HG03039 (cell line): Measurements from ENCODE around the gene DHCR7.

ENCODE experiments used
- ATAC-seq: cut with Tn5 transposase; IDR thresholded peaks from one replicate; pipeline ENCODE4 v1.9.1; 2021; ENCODE audit warnings: mild to moderate bottlenecking, moderate library complexity; ENCODE audit not compliant: unreplicated experiment

The DHCR7 gene

DNA sequence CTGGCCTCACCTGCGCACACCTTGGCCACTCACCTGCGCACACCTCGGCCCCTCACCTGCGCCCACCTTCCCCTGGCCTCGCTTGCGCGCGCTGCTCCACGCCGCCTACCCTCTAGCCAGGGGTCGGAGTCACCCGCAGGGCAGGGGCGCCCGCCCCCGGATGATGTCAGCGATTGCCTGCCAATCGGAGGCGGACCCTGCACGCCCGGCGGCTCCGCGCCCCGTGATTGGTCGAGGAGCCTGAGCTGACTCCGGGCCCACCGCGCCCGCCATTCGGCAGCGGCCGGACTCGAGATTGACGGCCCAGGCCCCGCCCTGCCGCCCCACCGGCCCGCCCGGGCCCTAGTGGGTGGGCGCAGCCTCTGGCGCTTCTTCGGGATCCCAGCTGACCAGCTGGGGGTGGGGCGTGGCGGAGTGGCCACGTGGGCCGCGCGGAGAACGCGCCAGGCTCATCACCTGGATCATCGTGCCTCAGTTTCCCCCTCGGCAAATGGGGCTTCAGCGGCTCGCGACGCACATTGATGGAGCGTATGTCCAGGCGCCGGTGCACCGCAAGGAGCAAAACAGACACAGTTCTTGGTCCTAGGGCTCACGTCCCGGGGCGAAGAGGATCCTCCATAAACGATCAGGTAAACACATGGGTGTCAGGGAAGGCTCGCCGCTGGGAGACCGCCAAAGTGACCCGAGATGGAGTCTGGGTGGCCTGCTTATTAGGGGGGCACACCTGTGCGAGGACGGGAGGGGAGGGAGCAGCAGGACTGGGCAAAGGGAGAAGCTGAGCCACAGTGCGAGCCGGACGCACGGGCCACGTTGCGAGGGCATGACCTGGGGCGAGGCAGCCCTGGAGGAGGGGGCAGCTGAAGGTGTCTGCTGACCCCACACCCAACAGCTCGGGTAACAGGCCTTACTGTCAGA, at the start of gene DHCR7:
Gene DHCR7 (minus strand): TSS at position 137 of the 915 bp plus-strand sequence. CDS start 3,441 bp downstream, outside the sequence.
- ATAC-seq: peak; percentile 76

DNA sequence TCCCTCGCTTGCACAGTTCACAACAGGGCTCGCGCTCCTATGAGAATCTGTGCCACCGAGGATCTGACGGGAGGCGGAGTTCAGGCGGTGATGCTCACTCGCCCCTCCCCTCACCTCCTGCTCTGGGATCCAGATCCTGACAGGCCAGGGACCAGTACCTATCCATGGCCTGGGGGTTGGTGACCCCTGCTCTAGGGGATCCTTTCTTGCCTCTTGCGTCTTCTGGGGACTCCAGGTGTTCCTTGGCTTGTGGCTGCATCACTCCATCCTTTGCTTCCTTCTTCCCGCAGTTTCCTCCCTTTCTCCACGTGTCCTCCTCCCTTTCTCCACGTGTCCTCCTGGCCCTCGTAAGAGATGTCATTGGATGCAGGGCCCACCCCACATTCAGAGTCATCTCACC, 48.2 kb upstream of the DHCR7 start:
- no peak for ATAC-seq

DNA sequence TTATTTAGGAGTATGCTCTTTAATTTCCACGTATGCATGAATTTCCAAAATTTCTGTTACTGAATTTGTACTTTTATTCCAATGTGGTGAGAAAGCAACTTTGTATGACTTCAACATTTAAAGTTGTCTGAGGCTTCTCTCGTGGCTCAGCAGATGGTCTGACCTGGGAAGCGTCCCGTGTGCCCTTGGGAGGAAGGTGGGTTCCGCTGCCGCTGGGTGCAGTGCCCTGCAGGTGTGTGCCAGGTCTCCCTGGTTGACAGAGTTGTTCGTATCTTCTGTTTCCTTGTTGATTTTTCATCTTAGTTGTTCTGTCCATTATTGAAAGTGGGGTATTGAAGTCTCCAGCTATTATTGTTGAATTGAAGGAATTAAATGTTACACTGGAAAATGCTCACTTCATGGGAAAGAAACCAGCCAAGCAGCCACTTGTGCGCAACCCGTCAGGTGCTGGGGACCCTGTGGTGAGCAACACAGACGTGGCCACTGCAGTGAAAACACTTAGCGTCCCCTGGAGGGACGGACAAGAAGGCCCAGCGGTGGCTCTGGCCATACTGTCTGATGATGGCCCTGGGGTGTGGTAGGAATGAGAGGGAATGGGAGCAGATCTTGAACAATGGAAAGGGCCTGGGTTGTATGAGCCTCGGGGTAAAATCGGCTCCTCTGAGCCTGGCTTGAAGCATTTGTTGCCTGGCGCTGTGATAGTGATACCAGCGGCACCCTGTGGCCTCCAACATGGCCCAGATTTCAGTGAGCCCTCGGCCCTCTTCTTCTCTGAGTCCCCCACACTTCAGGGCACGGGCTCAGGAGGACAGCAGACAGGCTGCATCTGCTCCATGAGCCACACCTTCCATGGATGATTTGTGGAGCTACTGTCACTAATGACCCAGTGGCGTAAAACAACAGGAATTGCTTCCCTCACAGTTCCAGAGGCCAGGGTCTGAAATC, 47.4 kb upstream of the DHCR7 start:
- no peak for ATAC-seq

DNA sequence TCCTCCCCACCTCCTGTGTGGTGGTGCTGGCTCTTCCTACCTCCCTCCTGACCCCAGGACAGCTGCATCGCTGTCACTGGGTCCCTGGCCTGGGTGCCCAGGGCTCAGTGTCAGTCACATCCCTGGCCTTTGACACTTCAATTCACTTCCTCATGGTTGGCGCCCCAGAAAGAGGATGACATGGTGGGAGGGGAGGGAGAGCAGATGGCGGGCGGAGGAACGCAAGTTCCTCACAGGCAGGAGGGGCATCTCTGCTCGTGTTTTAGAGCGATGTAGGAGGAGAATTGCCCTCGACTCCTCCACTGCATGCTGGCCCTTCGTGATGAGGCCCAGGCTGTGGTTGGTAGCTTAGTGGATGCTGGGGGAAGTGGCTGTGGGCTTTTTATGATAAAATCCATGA, 43.7 kb upstream of the DHCR7 start:
- no peak for ATAC-seq

DNA sequence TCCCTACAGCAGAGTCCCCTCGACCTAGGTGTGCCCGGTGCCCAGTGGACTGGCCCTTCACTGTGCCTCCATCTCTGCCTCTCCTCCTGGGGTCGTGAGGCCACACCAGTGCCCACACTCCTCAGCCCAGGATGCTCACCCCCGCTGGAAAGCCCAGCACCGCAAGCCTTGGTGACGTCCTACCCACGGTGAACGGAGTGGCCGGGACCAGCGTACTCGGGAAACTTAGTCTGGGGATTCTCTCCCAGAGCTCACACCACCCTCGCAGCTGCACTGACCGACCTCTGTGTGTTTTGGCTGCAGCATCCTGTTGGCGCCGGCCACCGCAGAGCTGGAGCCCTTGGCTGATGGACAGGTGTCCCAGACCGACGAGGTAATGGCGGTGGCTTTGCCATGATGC, 43.3 kb upstream of the DHCR7 start:
- no peak for ATAC-seq

- ATAC-seq: no peak
Observed at GRCh38 chr11:71490731-71491390, 42.7 kb upstream of the DHCR7 start.

- ATAC-seq: no peak
Observed at GRCh38 chr11:71490044-71490730, 42.0 kb upstream of the DHCR7 start.

- ATAC-seq: no peak
Observed at GRCh38 chr11:71489311-71490043, 41.3 kb upstream of the DHCR7 start.

DNA sequence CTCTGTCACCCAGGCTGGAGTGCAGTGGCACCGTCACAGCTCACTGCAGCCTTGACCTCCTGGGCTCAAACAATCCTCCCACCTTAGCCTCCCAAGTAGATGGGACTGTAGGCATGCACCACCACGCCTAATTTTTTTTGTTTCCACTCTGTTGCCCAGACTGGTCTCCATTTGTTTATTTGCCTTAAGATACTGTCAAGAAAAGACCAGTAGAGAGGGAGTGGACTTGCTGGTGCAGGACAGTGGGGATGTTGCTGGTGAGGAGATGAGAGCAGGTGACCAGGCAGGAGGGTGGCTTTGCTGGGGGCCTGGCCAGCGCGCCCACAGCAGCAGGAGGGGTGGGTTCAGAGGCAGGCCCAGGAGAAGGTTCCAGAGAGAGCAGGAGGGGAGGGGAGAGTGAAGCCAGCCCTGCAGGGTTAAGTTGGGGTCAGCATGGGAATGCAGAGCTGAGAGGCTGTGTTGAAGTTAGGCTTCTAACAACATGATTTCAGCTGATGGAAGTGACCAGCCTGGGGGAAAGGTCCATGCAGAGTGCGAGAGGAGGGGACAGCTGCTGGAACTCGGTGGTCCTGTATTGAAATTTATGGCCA, 40.6 kb upstream of the DHCR7 start:
- no peak for ATAC-seq

GRCh38 chr11:71486320-71486719, 38.1 kb upstream of the DHCR7 start:
- no peak for ATAC-seq

DNA sequence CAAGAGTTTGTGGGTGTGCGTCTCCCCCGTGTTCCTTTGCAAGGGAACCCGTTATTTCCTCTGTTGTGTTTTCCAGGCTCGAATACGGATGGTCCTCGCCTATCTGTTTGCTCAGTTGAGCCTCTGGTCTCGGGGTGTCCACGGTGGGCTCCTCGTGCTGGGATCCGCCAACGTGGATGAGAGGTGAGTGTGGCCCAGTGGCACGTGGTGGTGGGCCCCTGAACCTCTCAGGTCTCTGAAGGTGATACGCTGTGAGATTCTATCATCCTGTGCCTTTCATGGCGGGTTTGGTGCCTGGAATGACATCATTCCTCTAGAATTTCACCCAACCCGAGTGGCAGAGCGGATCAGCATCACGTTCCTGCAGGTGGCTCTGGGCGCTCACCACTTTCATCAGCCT, 37.3 kb upstream of the DHCR7 start:
- ATAC-seq: no peak

DNA sequence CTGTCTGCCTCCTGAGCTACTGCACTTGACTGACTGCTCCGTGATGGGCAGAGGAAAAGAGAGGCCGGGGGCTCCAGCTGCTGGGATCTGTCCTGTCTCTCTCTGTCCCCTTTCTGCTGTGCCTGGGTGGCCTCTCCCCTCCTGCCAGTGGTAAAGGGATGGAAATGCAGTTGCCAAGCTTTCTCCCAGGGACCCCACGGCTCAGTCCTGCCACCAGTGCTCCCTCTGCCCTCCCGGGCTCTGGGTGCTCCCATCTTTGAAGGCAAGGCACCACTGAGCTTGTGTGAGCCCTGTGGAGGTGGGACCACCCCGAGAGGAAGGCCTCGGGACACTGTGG, 36.8 kb upstream of the DHCR7 start:
- ATAC-seq: no peak

- ATAC-seq: no peak
Observed at GRCh38 chr11:71484248-71485062, 36.3 kb upstream of the DHCR7 start.

DNA sequence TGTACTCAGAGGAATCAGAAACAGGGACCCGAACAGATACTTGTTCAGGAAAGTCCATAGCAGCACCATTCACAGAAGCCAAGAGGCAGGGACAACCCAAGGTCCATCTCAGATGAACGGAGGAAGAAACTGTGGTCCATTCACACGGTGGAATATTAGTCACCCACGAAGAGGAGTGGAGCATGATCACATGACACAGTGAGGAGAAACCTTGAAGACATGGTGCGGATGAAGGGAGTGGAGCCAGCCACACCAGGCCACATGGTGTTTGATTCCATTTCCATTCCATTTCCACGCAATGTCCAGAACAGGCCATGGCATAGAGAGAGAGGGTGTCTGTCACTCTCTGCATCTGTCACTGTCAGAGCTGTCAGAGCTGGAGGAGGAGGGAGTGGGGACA, 35.5 kb upstream of the DHCR7 start:
- ATAC-seq: no peak

DNA sequence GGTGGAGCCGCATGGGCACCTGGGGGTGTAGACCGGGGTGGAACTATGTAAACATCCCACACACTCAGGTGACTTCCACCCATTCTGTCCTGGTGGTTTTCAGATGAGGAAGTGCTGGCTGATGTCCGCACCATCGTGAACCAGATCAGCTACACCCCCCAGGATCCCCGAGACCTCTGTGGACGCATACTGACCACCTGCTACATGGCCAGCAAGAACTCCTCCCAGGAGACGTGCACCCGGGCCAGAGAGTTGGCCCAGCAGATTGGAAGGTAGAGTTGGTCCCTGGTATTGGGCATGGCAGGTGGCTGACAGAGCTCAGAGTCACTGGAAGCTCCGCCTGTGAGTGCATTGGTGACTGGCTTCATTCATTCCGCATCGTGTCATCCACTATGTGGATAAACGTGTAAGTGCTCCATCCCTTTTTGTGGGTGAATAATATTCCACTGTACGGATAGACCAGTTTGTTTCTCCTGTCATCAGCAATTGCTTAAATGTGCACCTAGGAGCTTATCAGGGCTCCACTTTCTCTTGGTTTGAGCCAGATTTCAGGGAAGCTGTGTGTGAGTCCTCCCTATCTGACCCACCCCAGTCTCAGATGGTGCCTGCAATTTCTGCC, 34.7 kb upstream of the DHCR7 start:
- ATAC-seq: no peak

- no peak for ATAC-seq
Observed at GRCh38 chr11:71482216-71482615, 34.0 kb upstream of the DHCR7 start.

- ATAC-seq: no peak
Observed at GRCh38 chr11:71481101-71481960, 33.1 kb upstream of the DHCR7 start.

DNA sequence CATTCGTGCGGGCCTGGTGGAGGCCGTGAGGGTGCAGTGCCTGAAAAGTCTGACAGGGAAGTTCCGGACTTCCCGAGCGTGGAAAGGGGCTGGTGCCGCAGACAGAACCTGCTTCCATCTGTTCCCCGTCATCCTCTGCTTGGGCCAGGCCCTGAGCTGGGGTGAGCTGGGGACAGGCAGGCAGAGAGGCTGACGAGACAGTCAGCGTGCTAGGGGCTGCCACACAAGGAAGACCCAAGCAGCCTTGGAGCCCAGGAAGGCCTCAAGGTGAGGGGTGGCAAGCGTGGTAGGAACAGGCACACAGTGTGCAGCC, 30.3 kb upstream of the DHCR7 start:
- no peak for ATAC-seq
